GM19328 (cell line): ENCODE results near the gene HHIPL1.

Source experiments
- ATAC-seq: cut with Tn5 transposase; IDR thresholded peaks from one replicate; pipeline ENCODE4 v1.9.1; 2021; ENCODE audit warnings: mild to moderate bottlenecking, moderate library complexity; ENCODE audit not compliant: unreplicated experiment

Gene HHIPL1

GRCh38 chr14:99686557-99687283 is 41.8 kb downstream of the HHIPL1 start:
- no peak for ATAC-seq

- no peak for ATAC-seq
Measured at GRCh38 chr14:99687284-99688209, 42.6 kb downstream of the HHIPL1 start.

GRCh38 chr14:99688210-99688581 is 43.3 kb downstream of the HHIPL1 start:
- ATAC-seq, result no peak

- ATAC-seq, result no peak
Measured at GRCh38 chr14:99688629-99689028, 43.7 kb downstream of the HHIPL1 start.

GRCh38 chr14:99689266-99690236 is 44.6 kb downstream of the HHIPL1 start:
- ATAC-seq, result no peak

- ATAC-seq, result no peak
Measured at GRCh38 chr14:99690636-99691035, 45.7 kb downstream of the HHIPL1 start.

GRCh38 chr14:99691111-99691885 is 46.4 kb downstream of the HHIPL1 start:
- ATAC-seq, result no peak

- ATAC-seq, result no peak
Measured at GRCh38 chr14:99693918-99694317, 49.0 kb downstream of the HHIPL1 start.

- no peak for ATAC-seq
Measured at GRCh38 chr14:99696929-99697328, 52.0 kb downstream of the HHIPL1 start.

- no peak for ATAC-seq
Measured at GRCh38 chr14:99698236-99698635, 53.3 kb downstream of the HHIPL1 start.

GRCh38 chr14:99698642-99699041 is 53.7 kb downstream of the HHIPL1 start:
- ATAC-seq, result no peak

- no peak for ATAC-seq
Measured at GRCh38 chr14:99699085-99699760, 54.3 kb downstream of the HHIPL1 start.

- no peak for ATAC-seq
Measured at GRCh38 chr14:99699861-99700260, 54.9 kb downstream of the HHIPL1 start.

- ATAC-seq, result no peak
Measured at GRCh38 chr14:99700379-99700778, 55.5 kb downstream of the HHIPL1 start.

GRCh38 chr14:99701260-99701659 is 56.3 kb downstream of the HHIPL1 start:
- no peak for ATAC-seq

- no peak for ATAC-seq
Measured at GRCh38 chr14:99702115-99702514, 57.2 kb downstream of the HHIPL1 start.

GRCh38 chr14:99703381-99703780 is 58.5 kb downstream of the HHIPL1 start:
- ATAC-seq, result no peak

GRCh38 chr14:99704037-99704436 is 59.1 kb downstream of the HHIPL1 start:
- ATAC-seq, result no peak

GRCh38 chr14:99706107-99706900 is 61.4 kb downstream of the HHIPL1 start:
- ATAC-seq, result no peak
